Natural killer cell (primary cell): ENCODE data around the gene CCDC15. TPM values are rescaled to one million over a fixed set of nuclear protein-coding genes. Genes with fewer than 3 reads are reported as not detected.

ENCODE experiments used
- ATAC-seq, 3 donors: fragments of 150-1000 bp in 2 of 3; fragments of 200-7000 bp in 1 of 3; cut with Tn5 transposase; 1 replicate in 1 of 3; 2 replicates in 2 of 3; pipeline ENCODE4 v1.10.0; 2021; ENCODE audit warnings: mild to moderate bottlenecking in 2 of 3, moderate library complexity in 2 of 3
- DNase-seq, 2 donors: peaks; one replicate each; pipeline versions ENCODE4 v3.0.0 to v3.0.0-alpha.2; 2013 to 2021; ENCODE audit warnings: mixed read lengths in 1 of 2
- H3K27ac ChIP-seq: one replicate; pipeline ENCODE4 v1.5.1; 2013; ENCODE audit warnings: mild to moderate bottlenecking, low read length
- H3K27me3 ChIP-seq: one replicate; pipeline ENCODE4 v1.6.1; 2013; ENCODE audit warnings: low read length; ENCODE audit not compliant: control insufficient read depth, insufficient read depth
- H3K36me3 ChIP-seq: one replicate; pipeline ENCODE4 v1.6.1; 2013; ENCODE audit warnings: low read length; ENCODE audit not compliant: control insufficient read depth, insufficient read depth
- H3K4me1 ChIP-seq: one replicate; pipeline ENCODE4 v1.6.1; 2013; ENCODE audit warnings: low read length; ENCODE audit not compliant: control insufficient read depth, insufficient read depth
- H3K4me3 ChIP-seq: one replicate; pipeline ENCODE4 v1.5.1; 2013; ENCODE audit warnings: low read length
- H3K9me3 ChIP-seq: one replicate; pipeline ENCODE4 v1.6.1; 2013; ENCODE audit warnings: low read length; ENCODE audit not compliant: control insufficient read depth, insufficient read depth
- H3K27ac Mint-ChIP-seq, 2 donors: one replicate each; pipeline ENCODE4 v1.8.0; 2022; ENCODE audit warnings: mild to moderate bottlenecking in 2 of 2, mixed read lengths in 2 of 2, moderate library complexity in 1 of 2
- H3K27me3 Mint-ChIP-seq, 2 donors: one replicate each; pipeline ENCODE4 v1.8.0; 2022; ENCODE audit warnings: low read depth in 2 of 2, mixed read lengths in 2 of 2
- H3K36me3 Mint-ChIP-seq: one replicate; pipeline ENCODE4 v1.8.0; 2022; ENCODE audit warnings: mixed read lengths
- H3K4me1 Mint-ChIP-seq, 2 donors: one replicate each; pipeline ENCODE4 v1.8.0; 2022; ENCODE audit warnings: mixed read lengths in 2 of 2
- H3K4me3 Mint-ChIP-seq: one replicate; pipeline ENCODE4 v1.8.0; 2022; ENCODE audit warnings: mild to moderate bottlenecking, moderate library complexity, mixed read lengths
- H3K9me3 Mint-ChIP-seq, 2 donors: one replicate each; pipeline ENCODE4 v1.8.0; 2022; ENCODE audit warnings: mixed read lengths in 2 of 2
- CTCF ChIP-seq: fragments of 200-600 bp; IDR thresholded peaks from one replicate; pipeline ENCODE4 v1.8.0; 2022; ENCODE audit warnings: antibody characterized with exemption
- WGBS: methylation state at CpG from one replicate; pipeline ENCODE4 v1.1.7; 2013; ENCODE audit warnings: missing lambda C conversion rate; ENCODE audit not compliant: insufficient coverage; 5-methylcytosine and 5-hydroxymethylcytosine counted together
- intact Hi-C: fragments of 100-400 bp; cut with micrococcal nuclease; formaldehyde crosslinking; loops from one replicate; pipeline ENCODE4 v1.14.2; 2022
- total RNA-seq, 4 donors: library from RNA; stranded (reverse); fragments of 120-200 nt in 1 of 4; gene quantifications; one replicate each; pipeline versions ENCODE4 v1.2.3 to v1.2.4, GENCODE V29; 2013 to 2022

CCDC15 gene
- total RNA-seq, 3 donors from 2014 or later (not counting 1 experiment from before 2014, with no cell fraction given), result 3.8 to 4.7 (median 3.9) TPM

DNA sequence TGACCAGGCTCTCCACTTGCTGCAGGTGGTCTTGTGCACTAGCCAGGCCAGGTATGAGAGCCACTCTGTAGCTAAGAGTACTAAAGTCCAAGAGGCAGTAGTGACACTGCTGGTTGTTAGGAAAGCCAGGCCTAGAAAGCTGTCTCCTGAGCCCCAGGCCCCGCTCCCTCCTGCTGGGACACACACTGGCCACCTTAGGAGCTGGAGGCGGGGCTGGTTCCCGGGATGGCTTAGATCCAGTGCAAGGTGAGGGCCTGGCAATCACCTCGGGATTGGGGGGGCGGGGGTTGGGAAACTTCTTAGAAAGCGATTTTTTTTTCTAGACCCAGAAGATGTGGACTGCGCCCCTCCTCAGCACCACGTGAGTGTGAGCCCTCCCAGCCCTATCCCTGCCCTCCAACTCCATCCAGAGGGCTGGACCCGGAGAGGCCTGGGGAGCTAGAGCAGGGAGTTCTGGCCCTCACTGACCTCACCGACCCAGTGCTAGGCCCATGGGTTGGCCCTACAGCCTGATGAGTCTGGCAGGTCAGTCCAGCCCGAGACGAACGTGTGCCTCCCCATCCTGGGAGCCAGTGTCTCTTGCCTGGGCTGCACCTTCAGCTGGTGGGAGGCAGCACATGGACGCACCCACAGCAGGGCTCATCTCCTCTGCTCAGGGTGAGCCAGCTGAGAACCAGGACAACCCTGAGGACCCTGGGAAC is 127.2 kb downstream of the CCDC15 start:
- DNase-seq, result no peak
- Mint-ChIP-seq H3K9me3 (no peaks in the 10 kb centered on the region), H3K36me3 (no peaks in the 10 kb centered on the region), H3K4me3 (no peak overlapping the region), H3K4me1 (no peaks in the 10 kb centered on the region), H3K27ac (no peak overlapping the region), H3K27me3 (peaks cover 0 to 3% of the 10 kb centered on the region in 2 donors)
- H3K4me3 ChIP-seq, result no peak overlapping the region
- H3K36me3 ChIP-seq, result no peaks in the 10 kb centered on the region
- no peaks in the 10 kb centered on the region for H3K4me1 ChIP-seq
- WGBS, result 87% methylated on average over 14 of the region's 14 CpGs
- intact Hi-C loops, result no loop called here
- no peak overlapping the region for H3K27ac ChIP-seq
- ATAC-seq, result no peak
- H3K27me3 ChIP-seq, result no peaks in the 10 kb centered on the region
- H3K9me3 ChIP-seq, result no peaks in the 10 kb centered on the region
- TF ChIP-seq CTCF, result no peak

DNA sequence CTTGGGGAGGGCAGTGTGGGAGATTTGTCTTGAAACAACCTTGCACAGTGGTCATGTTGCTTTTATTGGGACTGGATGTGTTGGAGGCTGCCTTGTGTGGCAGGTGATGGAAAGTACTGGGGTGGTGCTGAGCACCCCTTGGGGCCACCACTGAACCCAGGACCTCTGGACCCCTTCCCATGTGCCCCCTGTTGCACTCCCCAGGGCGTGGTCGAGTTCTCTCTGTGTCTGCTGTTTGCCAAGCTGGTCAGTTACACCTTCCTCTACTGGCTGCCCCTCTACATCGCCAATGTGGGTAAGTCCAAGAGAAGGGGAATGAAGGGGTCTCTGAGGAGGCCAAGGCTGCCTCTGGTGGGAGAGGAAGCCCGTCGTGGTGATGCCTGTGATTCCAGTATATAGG is 128.0 kb downstream of the CCDC15 start:
- Histone ChIP-seq H3K27ac (no peak overlapping the region), H3K27me3 (no peaks in the 10 kb centered on the region), H3K9me3 (no peaks in the 10 kb centered on the region), H3K4me1 (no peaks in the 10 kb centered on the region), H3K4me3 (no peak overlapping the region), H3K36me3 (no peaks in the 10 kb centered on the region)
- ATAC-seq (no peak), DNase-seq (no peak)
- no peaks in the 10 kb centered on the region for H3K36me3 Mint-ChIP-seq
- no peak for TF ChIP-seq CTCF
- peaks cover 0 to 3% of the 10 kb centered on the region in 2 donors for H3K27me3 Mint-ChIP-seq
- intact Hi-C loops, result no loop called here
- no peak overlapping the region for H3K4me3 Mint-ChIP-seq
- 87% methylated on average over 5 of the region's 5 CpGs for WGBS
- no peaks in the 10 kb centered on the region for H3K9me3 Mint-ChIP-seq
- H3K4me1 Mint-ChIP-seq, result no peaks in the 10 kb centered on the region
- H3K27ac Mint-ChIP-seq, result no peak overlapping the region

DNA sequence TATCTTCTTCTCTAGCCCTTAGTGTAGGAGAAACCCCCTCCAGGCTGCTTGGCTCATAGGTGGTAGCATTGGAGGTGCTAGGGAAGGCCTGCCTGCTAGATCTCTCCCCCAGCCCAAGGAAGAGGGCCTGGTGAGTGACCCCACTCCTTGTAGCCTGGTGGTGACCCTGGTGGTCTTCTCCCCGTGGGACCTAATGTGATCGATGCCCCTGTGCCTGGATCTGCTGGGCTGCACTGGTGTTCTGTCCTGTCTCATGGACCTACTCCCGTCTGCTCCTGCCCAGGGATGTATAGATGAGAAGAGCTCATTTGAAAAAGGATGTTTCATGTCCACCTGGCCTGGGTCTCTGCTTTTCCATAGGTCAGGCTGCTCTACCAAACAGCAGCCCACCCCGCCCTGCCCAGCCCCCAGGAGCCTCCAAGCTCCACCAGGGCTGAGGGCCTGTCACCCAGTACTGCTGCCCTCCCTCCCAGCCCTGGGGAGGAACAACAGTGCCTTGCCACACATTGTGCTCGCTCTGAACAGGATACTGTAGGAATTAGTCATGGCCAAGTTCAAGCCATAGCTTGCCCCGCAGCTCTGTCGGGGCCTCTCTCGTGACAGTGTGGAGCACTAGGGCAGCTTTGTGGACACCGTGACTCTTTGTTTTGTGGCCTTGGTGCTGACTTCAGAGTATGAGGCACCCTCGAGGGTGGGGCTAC is 128.8 kb downstream of the CCDC15 start:
- no peak overlapping the region for H3K27ac Mint-ChIP-seq
- no peak overlapping the region for H3K27ac ChIP-seq
- intact Hi-C loops, result no loop called here
- ATAC-seq (no peak), DNase-seq (no peak)
- no peaks in the 10 kb centered on the region for H3K9me3 ChIP-seq
- H3K36me3 ChIP-seq, result no peaks in the 10 kb centered on the region
- no peak overlapping the region for H3K4me3 ChIP-seq
- no peak overlapping the region for H3K4me3 Mint-ChIP-seq
- no peaks in the 10 kb centered on the region for H3K4me1 ChIP-seq
- peaks cover 0 to 3% of the 10 kb centered on the region in 2 donors for H3K27me3 Mint-ChIP-seq
- no peaks in the 10 kb centered on the region for H3K9me3 Mint-ChIP-seq
- no peak for TF ChIP-seq CTCF
- no peaks in the 10 kb centered on the region for H3K27me3 ChIP-seq
- no peaks in the 10 kb centered on the region for H3K36me3 Mint-ChIP-seq
- WGBS, result 86% methylated on average over 10 of the region's 10 CpGs
- H3K4me1 Mint-ChIP-seq, result no peaks in the 10 kb centered on the region
